Measurements from ENCODE around the gene ARID3A.

GRCh38 chr19:966485-967088, 40.8 kb downstream of the ARID3A start:
- no peak for TF ChIP-seq POLR2AphosphoS5 (IDR thresholded peaks at IDR 0.05; ENCODE audit: low read depth, low read length)
- TF ChIP-seq CTCF (IDR thresholded peaks at IDR 0.05), result no peak
- TF ChIP-seq REST (IDR thresholded peaks at IDR 0.05; ENCODE audit: insufficient read depth in 1 of 2, low read depth in 2 of 2, low read length in 1 of 2), result no peak

Measured in Panc1 (cell line).